ENCODE results near the gene CTNNAL1.

The CTNNAL1 gene

GRCh38 chr9:108963459-108964143, 49.7 kb downstream of the CTNNAL1 start (continued):
- TF ChIP-seq ZNF600 (tag by site-specific recombination; IDR thresholded peaks at IDR 0.05) (0 out of 2 replicates have a peak, but pooled peaks have one; percentile 11), ZNF324 (tag by site-specific recombination; IDR thresholded peaks at IDR 0.05) (no peak), ZNF621 (tag by site-specific recombination; IDR thresholded peaks at IDR 0.05) (no peak), OSR2 (tag by site-specific recombination; IDR thresholded peaks at IDR 0.05) (peak; percentile 22; the same call in 1 of the 2 replicates), KLF10 (tag by site-specific recombination; IDR thresholded peaks at IDR 0.05) (peak; percentile 47; the same call in 1 of the 2 replicates), ZNF629 (tag by site-specific recombination; IDR thresholded peaks at IDR 0.05) (peak; percentile 70), ZNF202 (tag by site-specific recombination; IDR thresholded peaks at IDR 0.05; ENCODE audit: borderline replicate concordance) (no peak), FEZF1 (tag by site-specific recombination; IDR thresholded peaks at IDR 0.05) (peak; percentile 45; the same call in 1 of the 2 replicates), WT1 (tag by site-specific recombination; IDR thresholded peaks at IDR 0.05) (0 out of 2 replicates have a peak, but pooled peaks have one; percentile 33), ZNF362 (tag by site-specific recombination; IDR thresholded peaks at IDR 0.05) (no peak)

GRCh38 chr9:108961151-108961550, 52.1 kb downstream of the CTNNAL1 start:
- CTCF ChIA-PET, result no interaction called here
- Histone ChIP-seq H3K36me3 (ENCODE audit: control insufficient read depth in 2 of 2, insufficient read depth in 1 of 2, low read length in 2 of 2) (peaks cover 3 to 28% of the 10 kb centered on the region in 2 experiments; a peak in 2 of 3 replicates), H3K27ac (ENCODE audit: extremely low read depth, low read depth, low read length) (no peak overlapping the region), H3K4me1 (ENCODE audit: control insufficient read depth, insufficient read depth, low read length) (0 out of 2 replicates have a peak, but pooled peaks cover 4% of the 10 kb centered on the region), H3K9me3 (ENCODE audit: control insufficient read depth, insufficient read depth, low read depth, low read length) (no peaks in the 10 kb centered on the region), H3K4me3 (ENCODE audit: low read depth, low read length) (no peak overlapping the region)
- POLR2A ChIA-PET, result no interaction called here
- no peak for TF ChIP-seq ZNF610 (tag by site-specific recombination; IDR thresholded peaks at IDR 0.05; ENCODE audit: borderline replicate concordance)
- TF ChIP-seq IKZF3 (tag by site-specific recombination; IDR thresholded peaks at IDR 0.05), result no peak
- no peak for TF ChIP-seq PRDM6 (tag by site-specific recombination; IDR thresholded peaks at IDR 0.05)
- TF ChIP-seq HOXA7 (CRISPR knock-in tag; IDR thresholded peaks at IDR 0.05; ENCODE audit: borderline replicate concordance), result no peak
- TF ChIP-seq ZNF155 (tag by site-specific recombination; IDR thresholded peaks at IDR 0.05), result no peak
- TF ChIP-seq ZSCAN30 (tag by site-specific recombination; IDR thresholded peaks at IDR 0.05), result no peak
- no peak for TF ChIP-seq ZNF26 (tag by site-specific recombination; IDR thresholded peaks at IDR 0.05)
- TF ChIP-seq INSM2 (tag by site-specific recombination; IDR thresholded peaks at IDR 0.05), result no peak
- TF ChIP-seq ZNF398 (tag by site-specific recombination; IDR thresholded peaks at IDR 0.05), result no peak
